Measurements from ENCODE around the gene AARS2.
A peak's percentile ranks its signal among the peaks of the same experiment; 100 is the strongest.

The AARS2 gene

DNA sequence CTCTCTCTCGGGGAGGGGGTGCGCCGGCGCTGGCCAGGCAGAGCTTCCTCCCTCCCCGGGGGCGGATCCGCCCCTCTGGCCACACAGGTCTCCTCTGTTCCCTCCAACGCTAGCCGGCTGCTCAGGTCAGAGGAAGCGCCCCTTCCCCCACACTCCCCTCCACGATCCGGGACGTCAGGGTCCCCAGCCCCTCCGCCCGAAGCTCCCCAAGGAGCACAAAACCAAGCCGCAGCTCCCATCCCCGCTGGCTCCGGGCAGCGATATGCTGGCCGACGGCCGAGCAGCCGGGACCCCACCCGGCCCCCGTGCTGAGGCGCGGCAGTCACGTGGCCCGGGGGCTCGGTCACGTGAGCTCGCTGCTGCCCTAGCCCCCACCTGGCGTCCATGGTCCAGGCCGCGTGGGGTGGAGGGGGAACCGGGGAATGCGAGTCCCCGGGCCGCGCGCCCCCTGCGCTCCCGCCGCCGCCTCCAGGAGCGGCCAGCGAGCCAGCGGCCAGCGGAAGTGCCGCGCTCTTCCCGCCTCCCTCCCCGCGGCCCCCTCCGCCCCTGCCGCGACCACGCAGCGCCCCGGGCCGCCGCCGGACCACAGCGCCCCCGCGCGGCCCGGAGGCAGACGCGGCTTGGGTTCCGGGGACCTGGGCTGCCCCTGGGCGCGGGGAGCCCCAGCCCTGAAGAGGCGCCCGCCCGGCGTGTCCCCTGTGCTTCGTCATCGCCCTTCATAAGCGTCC, 56.0 kb downstream of the AARS2 start, which contains the start of gene SLC35B2:
SLC35B2 (minus strand) TSS at position 504 of the 728 bp plus-strand sequence; CDS start at position 386, 118 bp downstream.
- H3K4me3 ChIP-seq (ENCODE audit: low read depth, low read length) = peak within 1 kb of the TSS; percentile 83
- H3K36me3 ChIP-seq = peaks cover 48% of the 10 kb centered on the region
- DNase-seq = peak; percentile 78
- TF ChIP-seq, protein P1, sequence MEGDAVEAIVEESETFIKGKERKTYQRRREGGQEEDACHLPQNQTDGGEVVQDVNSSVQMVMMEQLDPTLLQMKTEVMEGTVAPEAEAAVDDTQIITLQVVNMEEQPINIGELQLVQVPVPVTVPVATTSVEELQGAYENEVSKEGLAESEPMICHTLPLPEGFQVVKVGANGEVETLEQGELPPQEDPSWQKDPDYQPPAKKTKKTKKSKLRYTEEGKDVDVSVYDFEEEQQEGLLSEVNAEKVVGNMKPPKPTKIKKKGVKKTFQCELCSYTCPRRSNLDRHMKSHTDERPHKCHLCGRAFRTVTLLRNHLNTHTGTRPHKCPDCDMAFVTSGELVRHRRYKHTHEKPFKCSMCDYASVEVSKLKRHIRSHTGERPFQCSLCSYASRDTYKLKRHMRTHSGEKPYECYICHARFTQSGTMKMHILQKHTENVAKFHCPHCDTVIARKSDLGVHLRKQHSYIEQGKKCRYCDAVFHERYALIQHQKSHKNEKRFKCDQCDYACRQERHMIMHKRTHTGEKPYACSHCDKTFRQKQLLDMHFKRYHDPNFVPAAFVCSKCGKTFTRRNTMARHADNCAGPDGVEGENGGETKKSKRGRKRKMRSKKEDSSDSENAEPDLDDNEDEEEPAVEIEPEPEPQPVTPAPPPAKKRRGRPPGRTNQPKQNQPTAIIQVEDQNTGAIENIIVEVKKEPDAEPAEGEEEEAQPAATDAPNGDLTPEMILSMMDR (IDR thresholded peaks at IDR 0.05; ENCODE audit: low read depth, low read length) = peak; percentile 34
- no peaks in the 10 kb centered on the region for H3K9me3 ChIP-seq
- H3K27me3 ChIP-seq = no peaks in the 10 kb centered on the region
- H3K4me1 ChIP-seq = no peaks in the 10 kb centered on the region; the same call in 1 of the 2 replicates

DNA sequence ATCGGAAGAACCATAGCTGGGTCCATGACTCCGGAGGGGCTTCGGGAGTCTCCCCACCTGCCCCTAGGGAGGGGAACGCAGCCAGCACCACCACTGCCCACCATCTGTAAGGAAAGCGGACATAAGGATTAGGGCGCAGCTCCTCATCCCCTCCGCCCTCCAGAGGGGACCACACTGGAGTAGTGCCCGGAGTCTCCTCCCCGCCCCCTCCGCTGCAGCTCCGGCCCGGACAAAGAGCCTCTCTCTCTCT, 56.4 kb downstream of the AARS2 start:
- no peak for DNase-seq

DNA sequence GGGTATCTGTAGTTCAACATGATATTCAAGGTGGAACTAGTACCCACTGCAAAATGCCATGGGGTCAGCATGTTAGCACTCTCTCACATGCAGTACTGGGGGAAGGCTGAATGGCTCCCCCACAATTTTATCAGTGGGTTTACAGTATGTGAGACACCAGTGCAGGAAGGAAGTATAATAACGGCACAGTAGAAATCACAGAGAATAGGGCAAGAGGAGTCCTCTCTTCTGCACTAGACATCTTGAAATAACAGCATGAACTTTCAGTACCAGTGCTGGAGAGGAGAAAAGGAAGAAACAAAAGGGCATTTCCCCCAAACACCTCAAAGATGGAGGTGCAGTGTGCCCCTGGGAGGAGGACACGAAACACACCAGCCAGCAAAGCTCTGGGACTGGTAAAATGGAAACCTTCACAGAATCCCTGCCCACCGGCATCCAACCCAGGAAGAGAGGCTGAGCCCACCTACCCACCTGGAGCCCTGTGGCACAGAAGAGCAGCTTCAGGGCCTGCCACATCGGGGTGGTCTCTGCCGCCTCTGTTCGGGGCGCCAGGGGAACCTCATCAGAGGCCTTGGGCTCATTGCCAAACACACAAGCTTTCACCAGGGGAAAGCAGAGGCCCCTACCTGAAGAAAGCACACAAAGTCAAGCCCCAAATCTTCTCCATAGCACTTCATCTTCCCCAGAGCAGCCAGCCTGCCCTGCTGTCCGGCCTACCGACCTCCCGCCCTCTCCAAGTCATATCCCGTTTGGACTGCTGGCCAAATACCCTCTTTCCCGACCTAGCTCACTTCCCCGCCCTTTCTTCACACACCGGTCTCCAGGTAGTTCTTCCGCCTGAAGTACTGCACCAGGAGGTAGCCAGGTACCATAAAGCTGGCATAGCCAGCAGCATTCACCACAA, 57.0 kb downstream of the AARS2 start:
- Histone ChIP-seq H3K9me3 (no peaks in the 10 kb centered on the region), H3K36me3 (peaks cover 59% of the 10 kb centered on the region), H3K4me1 (no peaks in the 10 kb centered on the region; the same call in 1 of the 2 replicates), H3K4me3 (ENCODE audit: low read depth, low read length) (peak overlapping the region; percentile 83), H3K27me3 (no peaks in the 10 kb centered on the region)
- DNase-seq = no peak
- TF ChIP-seq, protein P1 (IDR thresholded peaks at IDR 0.05; ENCODE audit: low read depth, low read length) = no peak

More for the DNA sequence above, 56.4 kb downstream of the AARS2 start:
- H3K27me3 ChIP-seq = no peaks in the 10 kb centered on the region
- no peaks in the 10 kb centered on the region; the same call in 1 of the 2 replicates for H3K4me1 ChIP-seq
- peaks cover 53% of the 10 kb centered on the region for H3K36me3 ChIP-seq
- TF ChIP-seq, protein P1 (IDR thresholded peaks at IDR 0.05; ENCODE audit: low read depth, low read length) = no peak
- H3K9me3 ChIP-seq = no peaks in the 10 kb centered on the region
- H3K4me3 ChIP-seq (ENCODE audit: low read depth, low read length) = peak overlapping the region; percentile 83

DNA sequence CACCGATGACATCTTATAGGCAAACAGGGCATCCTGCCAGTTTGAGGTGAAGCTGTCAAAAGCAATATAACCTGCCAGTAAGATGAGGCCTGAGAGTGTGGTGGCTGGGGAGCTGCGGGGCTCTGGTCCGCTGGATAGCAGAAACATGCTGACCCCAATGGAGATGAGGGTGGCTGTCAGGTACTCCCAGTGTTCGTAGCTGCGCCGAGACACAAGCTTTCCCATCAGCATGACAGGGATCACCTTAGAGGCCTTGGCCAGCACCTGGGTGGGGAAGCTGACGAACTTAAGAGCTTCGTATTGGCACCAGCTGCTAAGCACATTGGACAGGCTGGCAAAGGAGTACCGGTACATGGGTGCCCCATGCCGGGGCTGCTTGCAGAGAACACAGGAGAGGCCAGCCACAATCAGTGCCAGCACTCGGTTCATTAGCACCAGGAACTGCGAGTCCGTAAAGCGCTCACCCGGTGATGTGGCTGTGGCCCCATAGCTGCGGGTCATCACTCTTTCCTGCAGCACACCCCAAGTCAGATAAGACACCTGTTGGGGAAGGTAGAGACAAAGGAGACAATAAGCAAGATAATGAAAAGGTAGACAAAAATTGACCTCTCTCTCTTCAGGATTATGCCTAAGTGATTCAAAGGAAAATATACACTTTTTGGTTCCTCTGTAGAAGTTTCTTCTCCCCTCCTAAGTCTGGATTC, 57.9 kb downstream of the AARS2 start:
- H3K4me1 ChIP-seq = peaks cover 4% of the 10 kb centered on the region; the same call in 1 of the 2 replicates
- TF ChIP-seq, protein P1 (IDR thresholded peaks at IDR 0.05; ENCODE audit: low read depth, low read length) = no peak
- peaks cover 67% of the 10 kb centered on the region for H3K36me3 ChIP-seq
- H3K27me3 ChIP-seq = no peaks in the 10 kb centered on the region
- peak overlapping the region; percentile 83; the same call in 1 of the 2 replicates for H3K4me3 ChIP-seq (ENCODE audit: low read depth, low read length)
- no peaks in the 10 kb centered on the region for H3K9me3 ChIP-seq
- DNase-seq = peak; percentile 40

DNA sequence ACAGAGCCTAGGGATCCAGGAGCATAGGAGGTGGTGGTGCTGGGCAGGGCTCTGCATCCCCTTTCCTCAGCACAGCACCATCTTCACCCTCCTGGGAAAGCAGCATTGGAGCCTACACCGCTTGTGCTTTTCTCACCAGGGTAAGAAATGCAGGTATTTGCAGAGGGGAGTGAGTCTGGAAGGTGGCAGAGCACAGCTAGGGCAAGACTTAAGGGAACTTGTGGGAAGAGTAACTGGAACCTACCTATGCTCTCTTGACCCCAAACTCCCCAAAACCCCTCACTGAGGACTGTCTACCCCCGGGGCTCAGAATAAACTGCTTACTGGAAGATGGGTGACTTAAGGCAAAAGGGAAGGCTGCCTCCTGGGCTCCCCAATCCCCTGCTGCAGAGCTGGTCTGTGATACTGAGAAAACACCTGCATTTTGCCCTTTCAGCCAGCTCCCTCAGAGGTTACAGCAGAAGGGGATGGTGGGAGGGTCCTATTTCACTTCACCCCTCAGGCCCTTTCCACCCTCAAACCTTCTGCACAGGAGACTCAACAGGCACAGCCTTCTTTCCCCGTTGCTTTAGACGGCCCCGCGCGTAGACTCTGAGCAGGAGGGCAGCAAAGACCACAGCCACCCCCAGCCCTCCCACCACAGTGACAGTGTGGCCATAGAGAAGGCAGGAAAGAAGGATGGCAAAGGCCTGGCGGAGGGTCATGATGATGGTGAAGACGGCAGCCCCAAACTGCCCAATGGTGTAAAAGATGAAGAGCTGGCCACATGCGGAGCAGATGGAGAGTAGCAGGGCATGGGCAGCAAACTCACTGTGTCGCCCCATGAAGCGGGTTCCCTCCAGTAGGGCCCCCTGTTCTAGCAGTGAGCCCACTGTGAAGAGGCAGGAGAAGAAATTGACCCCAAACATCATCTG, 58.7 kb downstream of the AARS2 start:
- TF ChIP-seq, protein P1 (IDR thresholded peaks at IDR 0.05; ENCODE audit: low read depth, low read length) = no peak
- Histone ChIP-seq H3K4me3 (ENCODE audit: low read depth, low read length) (no peak overlapping the region), H3K4me1 (peaks cover 8% of the 10 kb centered on the region), H3K36me3 (peaks cover 75% of the 10 kb centered on the region), H3K9me3 (no peaks in the 10 kb centered on the region), H3K27me3 (no peaks in the 10 kb centered on the region)
- DNase-seq = peak; percentile 45

Measured in BE2C (cell line).